MCF 10A (cell line): ENCODE results near the gene ALG1L2. TPM values are rescaled to one million over a fixed set of nuclear protein-coding genes. Genes with fewer than 3 reads are reported as not detected.
"Not testable (repeated sequence)": the region's sequence is repeated elsewhere in the genome, so short reads cannot be mapped to it uniquely, and the experiment has no call there.

Experiments used
- BruUV-seq: library from RNA; stranded (reverse); fragments of 400-500 nt; replicated peaks from 2 replicates; lab custom pipeline; 2021; lab: Mats Ljungman, UMichigan
- CTCF ChIA-PET: fragments of 300-600 bp; sonication (Branson Sonifier 250); formaldehyde crosslinking; extraction: SDS; loops from one replicate; lab custom pipeline; 2021; ENCODE audit warnings: antibody characterized with exemption, inconsistent platforms; lab: Yijun Ruan, JAX
- POLR2A ChIA-PET: fragments of 300-600, 350-650 bp; sonication (Branson Sonifier 250); formaldehyde crosslinking; extraction: SDS; loops from one replicate; lab custom pipeline; 2020; ENCODE audit warnings: antibody characterized with exemption, inconsistent platforms; lab: Yijun Ruan, JAX
- DNase-seq: peaks from one replicate; pipeline ENCODE4 v3.0.0-alpha.2; 2018; ENCODE audit not compliant: unreplicated experiment
- H3K27ac Mint-ChIP-seq: one replicate; pipeline ENCODE4 v1.8.0; 2022; ENCODE audit warnings: mild to moderate bottlenecking, low read depth, mixed read lengths; ENCODE audit not compliant: unreplicated experiment
- H3K27me3 Mint-ChIP-seq: one replicate; pipeline ENCODE4 v1.8.0; 2022; ENCODE audit warnings: mixed read lengths; ENCODE audit not compliant: insufficient read depth, unreplicated experiment
- H3K36me3 Mint-ChIP-seq: one replicate; pipeline ENCODE4 v1.8.0; 2022; ENCODE audit warnings: mild to moderate bottlenecking, moderate library complexity, mixed read lengths; ENCODE audit not compliant: insufficient read depth, unreplicated experiment
- H3K4me1 Mint-ChIP-seq: one replicate; pipeline ENCODE4 v1.8.0; 2022; ENCODE audit warnings: mixed read lengths; ENCODE audit not compliant: insufficient read depth, unreplicated experiment
- H3K4me3 Mint-ChIP-seq: one replicate; pipeline ENCODE4 v1.8.0; 2022; ENCODE audit warnings: mild to moderate bottlenecking, moderate library complexity, mixed read lengths; ENCODE audit not compliant: unreplicated experiment
- H3K9me3 Mint-ChIP-seq: one replicate; pipeline ENCODE4 v1.8.0; 2022; ENCODE audit warnings: mixed read lengths; ENCODE audit not compliant: unreplicated experiment
- intact Hi-C: fragments of 100-400 bp; cut with micrococcal nuclease; formaldehyde crosslinking; loops from 2 replicates; pipeline ENCODE4 v1.14.1; 2022
- total RNA-seq: library from RNA; stranded (reverse); gene quantifications from 2 replicates; pipeline ENCODE4 v1.2.3, GENCODE V29; 2022
- TF ChIP-seq, protein P1 (sequence below): fragments of 200-600 bp; IDR thresholded peaks from one replicate; pipeline ENCODE4 v1.8.0; 2022; ENCODE audit warnings: antibody characterized with exemption, mild to moderate bottlenecking; ENCODE audit not compliant: unreplicated experiment

ALG1L2 gene
- total RNA-seq, 1 experiment from 2014 or later: not detected

DNA sequence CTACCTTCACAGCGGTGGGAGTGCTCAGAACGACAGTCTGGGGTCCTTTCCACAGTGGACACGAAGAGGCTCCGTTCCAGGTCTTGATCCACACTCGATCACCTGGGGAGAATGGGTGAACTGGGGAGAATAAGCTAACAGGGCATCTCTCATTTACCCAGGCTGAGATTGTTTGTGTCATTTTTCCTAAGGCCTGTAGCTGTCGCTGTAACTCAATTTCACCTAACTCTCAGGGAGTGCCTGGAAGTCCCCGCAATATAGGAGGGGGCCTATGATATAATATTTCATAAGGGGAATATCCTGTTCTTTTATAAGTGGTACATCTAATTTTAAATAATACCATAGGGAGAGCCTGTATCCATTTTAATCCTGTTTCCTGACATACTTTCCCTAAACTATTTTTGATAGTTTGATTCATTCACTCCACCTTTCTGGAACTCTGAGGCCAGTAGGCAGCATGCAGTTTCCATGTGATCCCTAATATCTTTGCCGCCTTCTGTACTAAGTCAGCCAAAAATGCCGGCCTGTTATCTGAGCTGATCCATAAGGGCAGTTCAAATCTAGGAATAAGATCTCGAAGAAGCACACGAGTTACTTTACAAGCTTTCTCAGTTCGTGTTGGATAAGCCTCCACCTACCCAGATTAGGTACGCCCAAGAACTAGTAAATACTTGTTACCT is 62.2 kb downstream of the ALG1L2 start:
- H3K4me3 Mint-ChIP-seq, BruUV-seq, H3K4me1 Mint-ChIP-seq, H3K36me3 Mint-ChIP-seq, DNase-seq, POLR2A ChIA-PET, H3K27ac Mint-ChIP-seq, H3K9me3 Mint-ChIP-seq, intact Hi-C loops: not testable (repeated sequence)
- H3K27me3 Mint-ChIP-seq: peaks cover 31% of the 10 kb centered on the region
- CTCF ChIA-PET: interaction anchor here (0.6 to 1.0 kb wide), 4 partner anchors 195 to 908 kb away, joined by 3 to 4 read pairs (median 3); no protein-coding TSS in a partner anchor
- TF ChIP-seq, protein P1, sequence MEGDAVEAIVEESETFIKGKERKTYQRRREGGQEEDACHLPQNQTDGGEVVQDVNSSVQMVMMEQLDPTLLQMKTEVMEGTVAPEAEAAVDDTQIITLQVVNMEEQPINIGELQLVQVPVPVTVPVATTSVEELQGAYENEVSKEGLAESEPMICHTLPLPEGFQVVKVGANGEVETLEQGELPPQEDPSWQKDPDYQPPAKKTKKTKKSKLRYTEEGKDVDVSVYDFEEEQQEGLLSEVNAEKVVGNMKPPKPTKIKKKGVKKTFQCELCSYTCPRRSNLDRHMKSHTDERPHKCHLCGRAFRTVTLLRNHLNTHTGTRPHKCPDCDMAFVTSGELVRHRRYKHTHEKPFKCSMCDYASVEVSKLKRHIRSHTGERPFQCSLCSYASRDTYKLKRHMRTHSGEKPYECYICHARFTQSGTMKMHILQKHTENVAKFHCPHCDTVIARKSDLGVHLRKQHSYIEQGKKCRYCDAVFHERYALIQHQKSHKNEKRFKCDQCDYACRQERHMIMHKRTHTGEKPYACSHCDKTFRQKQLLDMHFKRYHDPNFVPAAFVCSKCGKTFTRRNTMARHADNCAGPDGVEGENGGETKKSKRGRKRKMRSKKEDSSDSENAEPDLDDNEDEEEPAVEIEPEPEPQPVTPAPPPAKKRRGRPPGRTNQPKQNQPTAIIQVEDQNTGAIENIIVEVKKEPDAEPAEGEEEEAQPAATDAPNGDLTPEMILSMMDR: peak; percentile 24

DNA sequence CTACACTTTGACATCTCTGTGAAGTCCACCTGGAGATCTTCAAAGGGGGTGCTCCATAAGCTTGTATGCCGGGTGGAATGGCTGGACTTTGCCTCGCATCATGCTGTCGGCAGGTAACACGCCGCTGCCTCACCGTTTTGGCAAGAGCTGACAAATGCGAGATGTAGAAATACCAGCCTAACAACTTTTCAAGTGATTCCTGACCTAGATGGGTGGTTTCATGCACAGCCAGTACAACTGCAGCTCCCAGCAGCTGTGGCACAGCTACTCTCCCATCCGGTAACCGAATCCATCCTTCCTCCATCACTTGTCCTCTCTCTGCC is 62.7 kb downstream of the ALG1L2 start:
- H3K4me3 Mint-ChIP-seq, DNase-seq: not testable (repeated sequence)

DNA sequence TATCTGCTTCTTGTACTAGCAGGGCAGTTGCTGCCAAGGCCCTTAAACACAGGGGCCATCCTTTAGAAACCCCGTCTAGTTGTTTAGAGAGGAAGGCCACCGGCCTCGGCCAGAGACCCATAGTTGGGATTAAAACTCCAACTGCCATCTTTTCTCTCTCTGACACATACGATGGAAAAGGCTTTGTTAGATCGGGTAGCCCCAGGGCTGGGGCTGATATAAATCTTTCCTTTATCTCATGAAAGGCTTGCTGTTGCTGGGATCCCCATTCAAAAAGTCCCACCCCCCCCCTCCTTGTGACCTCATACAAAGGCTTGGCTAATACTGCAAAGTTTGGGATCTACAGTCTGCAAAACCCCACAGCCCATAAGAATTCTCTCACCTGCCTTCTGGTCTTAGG is 63.8 kb downstream of the ALG1L2 start:
- CTCF ChIA-PET: not testable (repeated sequence)

More for the DNA sequence above, 62.7 kb downstream of the ALG1L2 start:
- CTCF ChIA-PET: interaction anchor here (0.6 to 1.0 kb wide), 3 partner anchors 195 to 908 kb away, joined by 3 to 4 read pairs (median 3); no protein-coding TSS in a partner anchor
- H3K36me3 Mint-ChIP-seq, H3K4me1 Mint-ChIP-seq, H3K27ac Mint-ChIP-seq, intact Hi-C loops, H3K9me3 Mint-ChIP-seq, BruUV-seq, POLR2A ChIA-PET: not testable (repeated sequence)
- H3K27me3 Mint-ChIP-seq: peaks cover 36% of the 10 kb centered on the region

DNA sequence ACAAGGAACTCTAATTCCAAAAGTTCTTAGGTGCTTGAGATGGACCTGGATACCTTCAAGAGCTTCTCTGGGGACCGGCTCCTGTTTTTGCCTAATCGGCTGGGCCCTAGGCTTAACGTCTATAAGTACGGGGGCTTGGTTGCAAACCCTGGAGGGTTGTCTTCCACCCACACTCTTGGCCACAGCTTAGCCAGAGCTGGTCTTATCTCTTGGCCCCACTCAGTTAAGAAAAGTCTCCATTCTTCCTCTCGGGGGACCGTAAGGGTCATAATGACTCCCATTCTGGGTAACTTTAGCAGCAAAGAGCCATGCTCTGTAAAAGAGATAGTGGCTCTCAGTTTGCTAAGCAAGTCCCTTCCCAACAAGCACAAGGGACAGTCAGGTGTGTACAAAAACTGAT is 64.8 kb downstream of the ALG1L2 start:
- intact Hi-C loops, DNase-seq, H3K4me1 Mint-ChIP-seq, BruUV-seq, POLR2A ChIA-PET, H3K36me3 Mint-ChIP-seq, H3K4me3 Mint-ChIP-seq, H3K27ac Mint-ChIP-seq, H3K9me3 Mint-ChIP-seq: not testable (repeated sequence)
- CTCF ChIA-PET: interaction anchor here (0.6 kb wide), 1 partner anchor 946 kb away, joined by 3 read pairs; no protein-coding TSS in a partner anchor
- H3K27me3 Mint-ChIP-seq: peaks cover 41% of the 10 kb centered on the region

More for the DNA sequence above, 63.8 kb downstream of the ALG1L2 start:
- DNase-seq, BruUV-seq, H3K9me3 Mint-ChIP-seq, POLR2A ChIA-PET, H3K36me3 Mint-ChIP-seq, H3K4me1 Mint-ChIP-seq, intact Hi-C loops, H3K27ac Mint-ChIP-seq, H3K4me3 Mint-ChIP-seq: not testable (repeated sequence)
- peaks cover 37% of the 10 kb centered on the region for H3K27me3 Mint-ChIP-seq

Other genes starting within 250 kb of the ALG1L2 start
- 22.5 and 31.2 TPM in 2 replicates for gene TMCC1, start 188.1 kb upstream of the ALG1L2 start, total RNA-seq
- not detected in 2 replicates for gene TRH, start 107.1 kb upstream of the ALG1L2 start, total RNA-seq